ENCODE measurements around the gene NEK6. TPM values are rescaled to one million over a fixed set of nuclear protein-coding genes. Genes with fewer than 3 reads are reported as not detected.
A peak's percentile ranks its signal among the peaks of the same experiment; 100 is the strongest.

Gene NEK6
- polyA plus RNA-seq, 2 donors = 1.7 to 2.3 TPM

DNA sequence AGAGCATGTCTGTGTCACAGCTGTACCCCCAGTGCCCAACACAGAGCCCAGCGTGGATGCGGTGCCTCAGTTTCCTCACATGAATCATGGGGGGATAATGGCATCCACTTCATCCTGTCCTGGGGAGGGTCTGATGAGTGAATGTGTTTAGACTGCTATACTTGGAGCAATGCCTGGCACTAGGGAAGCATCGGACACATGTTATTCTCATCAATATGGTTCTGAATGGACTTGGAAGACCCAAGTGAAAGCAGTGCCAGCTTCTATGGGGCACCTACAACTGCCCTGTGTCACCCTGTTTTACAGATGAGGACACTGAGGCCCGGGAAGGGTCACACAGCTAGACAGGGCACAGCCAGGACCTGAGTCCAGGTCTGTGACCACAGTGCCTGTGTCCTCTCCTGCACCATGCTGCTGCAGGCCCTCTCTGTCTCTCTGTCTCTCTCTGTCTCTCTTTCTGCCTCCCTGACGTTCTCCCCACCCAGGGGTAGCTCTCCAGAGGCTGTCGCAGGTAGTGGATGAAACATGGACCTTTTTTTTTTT lies 42.3 kb upstream of the NEK6 start:
- peaks cover 0 to 17% of the 10 kb centered on the region in 2 donors for H3K4me1 ChIP-seq (ENCODE audit: control insufficient read depth in 2 of 2, insufficient read depth in 2 of 2, low read length in 1 of 2)
- no peak overlapping the region for H3K27ac ChIP-seq (ENCODE audit: low read depth in 2 of 2, low read length in 1 of 2)
- no peaks in the 10 kb centered on the region for H3K36me3 ChIP-seq (ENCODE audit: control insufficient read depth in 2 of 2, insufficient read depth in 2 of 2, low read length in 1 of 2)
- H3K27me3 ChIP-seq (ENCODE audit: control insufficient read depth in 1 of 2, insufficient read depth in 2 of 2, low read length in 2 of 2) = no peaks in the 10 kb centered on the region
- no peaks in the 10 kb centered on the region for H3K9me3 ChIP-seq (ENCODE audit: control insufficient read depth in 2 of 2, insufficient read depth in 1 of 2, low read depth in 1 of 2, low read length in 1 of 2)
- 84 to 86% methylated on average over 6 of the region's 6 CpGs for WGBS, 2 donors
- no peak overlapping the region for H3K4me3 ChIP-seq (ENCODE audit: low read depth in 1 of 2, low read length in 2 of 2)

- no peaks in the 10 kb centered on the region for H3K36me3 ChIP-seq (ENCODE audit: control insufficient read depth in 2 of 2, insufficient read depth in 2 of 2, low read length in 1 of 2)
- peaks cover 0 to 17% of the 10 kb centered on the region in 2 donors for H3K4me1 ChIP-seq (ENCODE audit: control insufficient read depth in 2 of 2, insufficient read depth in 2 of 2, low read length in 1 of 2)
- no peaks in the 10 kb centered on the region for H3K27me3 ChIP-seq (ENCODE audit: control insufficient read depth in 1 of 2, insufficient read depth in 2 of 2, low read length in 2 of 2)
- no peak overlapping the region for H3K4me3 ChIP-seq (ENCODE audit: low read depth in 1 of 2, low read length in 2 of 2)
- WGBS, 2 donors = 95 to 96% methylated on average over 15 of the region's 15 CpGs
- no peak overlapping the region for H3K27ac ChIP-seq (ENCODE audit: low read depth in 2 of 2, low read length in 1 of 2)
- no peaks in the 10 kb centered on the region for H3K9me3 ChIP-seq (ENCODE audit: control insufficient read depth in 2 of 2, insufficient read depth in 1 of 2, low read depth in 1 of 2, low read length in 1 of 2)
Measured at GRCh38 chr9:124215956-124216355, 41.8 kb upstream of the NEK6 start.

GRCh38 chr9:124216474-124217176 lies 41.1 kb upstream of the NEK6 start:
- Histone ChIP-seq H3K9me3 (ENCODE audit: control insufficient read depth in 2 of 2, insufficient read depth in 1 of 2, low read depth in 1 of 2, low read length in 1 of 2) (no peaks in the 10 kb centered on the region), H3K27me3 (ENCODE audit: control insufficient read depth in 1 of 2, insufficient read depth in 2 of 2, low read length in 2 of 2) (no peaks in the 10 kb centered on the region), H3K27ac (ENCODE audit: low read depth in 2 of 2, low read length in 1 of 2) (peak overlapping the region in 1 of 2 donors; percentile 28), H3K4me1 (ENCODE audit: control insufficient read depth in 2 of 2, insufficient read depth in 2 of 2, low read length in 1 of 2) (peaks cover 0 to 17% of the 10 kb centered on the region in 2 donors), H3K36me3 (ENCODE audit: control insufficient read depth in 2 of 2, insufficient read depth in 2 of 2, low read length in 1 of 2) (no peaks in the 10 kb centered on the region), H3K4me3 (ENCODE audit: low read depth in 1 of 2, low read length in 2 of 2) (no peak overlapping the region)
- 64 to 74% methylated on average over 9 of the region's 9 CpGs for WGBS, 2 donors

DNA sequence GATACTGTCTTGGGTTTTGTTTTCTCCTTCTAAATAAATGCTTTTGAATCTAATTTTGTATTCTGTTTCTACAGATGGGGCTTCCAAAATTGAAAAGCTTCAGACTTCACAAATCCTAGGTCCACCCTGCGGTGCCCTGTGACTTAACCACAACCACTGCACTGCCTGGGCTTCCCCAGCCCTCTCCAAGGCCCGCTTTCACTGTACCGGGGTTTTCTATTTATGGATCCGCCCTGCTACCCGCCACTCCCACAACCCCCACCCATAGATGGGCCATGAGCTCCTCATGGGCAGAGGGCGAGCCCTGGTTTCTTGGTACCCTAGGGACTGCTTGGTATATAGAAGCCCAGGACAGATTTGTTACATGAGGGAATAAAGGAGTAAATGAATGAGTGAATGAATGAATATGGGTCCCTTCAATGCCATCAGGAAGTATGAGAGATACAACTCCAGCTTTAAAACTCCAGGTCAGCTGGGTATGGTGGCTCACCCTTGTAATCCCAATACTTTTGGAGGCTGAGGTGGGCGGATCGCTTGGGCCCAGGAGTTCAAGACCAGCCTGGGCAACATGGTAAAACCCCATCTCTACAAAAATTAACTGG lies 39.8 kb upstream of the NEK6 start:
- Histone ChIP-seq H3K36me3 (ENCODE audit: control insufficient read depth in 2 of 2, insufficient read depth in 2 of 2, low read length in 1 of 2) (no peaks in the 10 kb centered on the region), H3K4me3 (ENCODE audit: low read depth in 1 of 2, low read length in 2 of 2) (no peak overlapping the region), H3K4me1 (ENCODE audit: control insufficient read depth in 2 of 2, insufficient read depth in 2 of 2, low read length in 1 of 2) (peaks cover 2 to 22% of the 10 kb centered on the region in 2 donors), H3K9me3 (ENCODE audit: control insufficient read depth in 2 of 2, insufficient read depth in 1 of 2, low read depth in 1 of 2, low read length in 1 of 2) (no peaks in the 10 kb centered on the region), H3K27ac (ENCODE audit: low read depth in 2 of 2, low read length in 1 of 2) (no peak overlapping the region), H3K27me3 (ENCODE audit: control insufficient read depth in 1 of 2, insufficient read depth in 2 of 2, low read length in 2 of 2) (no peaks in the 10 kb centered on the region)
- 72 to 73% methylated on average over 8 of the region's 8 CpGs for WGBS, 2 donors

DNA sequence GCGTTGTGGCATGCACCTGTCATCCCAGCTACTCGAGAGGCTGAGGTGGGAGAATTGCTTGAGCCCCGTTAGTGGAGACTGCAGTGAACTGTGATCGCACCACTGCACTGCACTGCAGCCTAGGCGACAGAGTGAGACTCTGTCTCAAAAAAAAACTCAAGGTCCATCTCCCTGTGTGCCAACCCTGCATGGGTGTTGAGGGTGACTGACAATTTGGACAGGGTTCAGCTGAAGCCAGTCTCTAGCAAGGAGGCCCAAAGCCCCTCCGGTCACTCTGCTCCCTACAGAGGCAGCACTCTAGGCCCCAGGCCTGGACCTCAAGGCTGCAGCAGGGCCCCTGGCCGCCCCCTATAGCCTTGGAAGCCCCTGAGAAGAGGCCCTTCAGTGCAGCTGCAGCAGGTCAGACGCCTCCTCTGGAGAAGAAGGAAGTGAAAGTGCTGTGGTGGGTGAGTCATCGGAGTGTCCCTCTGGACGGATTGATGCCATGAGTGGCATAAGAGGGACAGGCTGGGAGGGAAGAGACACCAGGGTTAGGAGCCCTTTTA lies 39.2 kb upstream of the NEK6 start:
- Histone ChIP-seq H3K4me1 (ENCODE audit: control insufficient read depth in 2 of 2, insufficient read depth in 2 of 2, low read length in 1 of 2) (peaks cover 2 to 26% of the 10 kb centered on the region in 2 donors), H3K36me3 (ENCODE audit: control insufficient read depth in 2 of 2, insufficient read depth in 2 of 2, low read length in 1 of 2) (no peaks in the 10 kb centered on the region), H3K9me3 (ENCODE audit: control insufficient read depth in 2 of 2, insufficient read depth in 1 of 2, low read depth in 1 of 2, low read length in 1 of 2) (no peaks in the 10 kb centered on the region), H3K4me3 (ENCODE audit: low read depth in 1 of 2, low read length in 2 of 2) (no peak overlapping the region), H3K27ac (ENCODE audit: low read depth in 2 of 2, low read length in 1 of 2) (no peak overlapping the region), H3K27me3 (ENCODE audit: control insufficient read depth in 1 of 2, insufficient read depth in 2 of 2, low read length in 2 of 2) (no peaks in the 10 kb centered on the region)
- 70 to 74% methylated on average over 10 of the region's 10 CpGs for WGBS, 2 donors

GRCh38 chr9:124218987-124219461 lies 38.7 kb upstream of the NEK6 start:
- Histone ChIP-seq H3K9me3 (ENCODE audit: control insufficient read depth in 2 of 2, insufficient read depth in 1 of 2, low read depth in 1 of 2, low read length in 1 of 2) (no peaks in the 10 kb centered on the region), H3K4me3 (ENCODE audit: low read depth in 1 of 2, low read length in 2 of 2) (no peak overlapping the region), H3K27me3 (ENCODE audit: control insufficient read depth in 1 of 2, insufficient read depth in 2 of 2, low read length in 2 of 2) (no peaks in the 10 kb centered on the region), H3K4me1 (ENCODE audit: control insufficient read depth in 2 of 2, insufficient read depth in 2 of 2, low read length in 1 of 2) (peaks cover 2 to 23% of the 10 kb centered on the region in 2 donors), H3K27ac (ENCODE audit: low read depth in 2 of 2, low read length in 1 of 2) (no peak overlapping the region), H3K36me3 (ENCODE audit: control insufficient read depth in 2 of 2, insufficient read depth in 2 of 2, low read length in 1 of 2) (no peaks in the 10 kb centered on the region)
- 78 to 83% methylated on average over 1 to 2 of the region's 2 CpGs for WGBS, 2 donors

DNA sequence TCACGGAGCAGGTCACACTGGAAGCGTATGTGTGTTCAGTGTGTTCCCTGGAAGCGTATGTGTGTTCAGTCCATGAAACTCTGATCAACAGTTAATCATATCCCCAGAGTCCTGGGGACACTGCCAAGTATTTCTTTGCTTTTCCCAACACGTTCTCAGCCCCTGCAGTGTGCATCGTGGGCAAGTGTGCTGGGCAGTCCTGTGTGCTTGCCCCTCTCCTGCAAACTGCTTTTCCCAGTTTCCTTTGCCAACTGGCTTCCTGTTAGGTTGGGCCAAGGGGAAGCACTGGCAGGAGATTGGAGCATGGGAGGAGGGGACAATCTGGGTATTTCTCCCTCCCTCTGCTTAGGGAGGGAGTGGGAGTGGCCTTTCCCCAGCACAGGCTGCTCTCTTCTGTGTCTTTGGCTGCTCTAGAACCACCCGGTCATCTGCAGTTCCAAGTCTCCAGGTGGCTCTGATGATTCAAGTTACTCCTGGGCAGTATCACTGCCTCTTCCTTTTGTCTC lies 36.8 kb upstream of the NEK6 start:
- no peaks in the 10 kb centered on the region for H3K36me3 ChIP-seq (ENCODE audit: control insufficient read depth in 2 of 2, insufficient read depth in 2 of 2, low read length in 1 of 2)
- no peak overlapping the region for H3K27ac ChIP-seq (ENCODE audit: low read depth in 2 of 2, low read length in 1 of 2)
- H3K9me3 ChIP-seq (ENCODE audit: control insufficient read depth in 2 of 2, insufficient read depth in 1 of 2, low read depth in 1 of 2, low read length in 1 of 2) = no peaks in the 10 kb centered on the region
- H3K27me3 ChIP-seq (ENCODE audit: control insufficient read depth in 1 of 2, insufficient read depth in 2 of 2, low read length in 2 of 2) = no peaks in the 10 kb centered on the region
- H3K4me3 ChIP-seq (ENCODE audit: low read depth in 1 of 2, low read length in 2 of 2) = no peak overlapping the region
- 23 to 26% methylated on average over 6 of the region's 6 CpGs for WGBS, 2 donors
- peaks cover 2 to 17% of the 10 kb centered on the region in 2 donors for H3K4me1 ChIP-seq (ENCODE audit: control insufficient read depth in 2 of 2, insufficient read depth in 2 of 2, low read length in 1 of 2)

DNA sequence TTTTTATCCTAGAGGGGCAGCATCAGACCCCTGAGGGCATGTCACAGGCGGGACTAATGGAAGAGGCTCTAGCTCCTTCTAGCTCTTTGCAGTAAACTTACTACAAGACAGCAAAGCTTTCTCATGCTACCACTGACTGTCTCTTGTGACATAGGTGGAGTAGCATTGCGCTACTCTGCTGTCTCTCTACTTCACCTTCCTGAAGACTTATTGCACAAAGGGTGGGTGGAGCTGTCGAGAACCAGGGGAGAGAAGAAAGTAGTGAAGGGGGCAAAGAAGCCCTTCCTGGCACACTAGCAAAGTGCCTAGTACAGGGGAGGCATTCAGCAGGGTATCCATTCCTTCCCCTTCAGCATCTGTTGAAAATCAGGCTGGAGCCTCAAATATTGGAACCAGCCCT lies 36.1 kb upstream of the NEK6 start:
- Histone ChIP-seq H3K4me1 (ENCODE audit: control insufficient read depth in 2 of 2, insufficient read depth in 2 of 2, low read length in 1 of 2) (peaks cover 2 to 14% of the 10 kb centered on the region in 2 donors), H3K27ac (ENCODE audit: low read depth in 2 of 2, low read length in 1 of 2) (no peak overlapping the region), H3K27me3 (ENCODE audit: control insufficient read depth in 1 of 2, insufficient read depth in 2 of 2, low read length in 2 of 2) (no peaks in the 10 kb centered on the region), H3K9me3 (ENCODE audit: control insufficient read depth in 2 of 2, insufficient read depth in 1 of 2, low read depth in 1 of 2, low read length in 1 of 2) (no peaks in the 10 kb centered on the region), H3K36me3 (ENCODE audit: control insufficient read depth in 2 of 2, insufficient read depth in 2 of 2, low read length in 1 of 2) (no peaks in the 10 kb centered on the region), H3K4me3 (ENCODE audit: low read depth in 1 of 2, low read length in 2 of 2) (no peak overlapping the region)
- 92 to 94% methylated on average over 3 of the region's 3 CpGs for WGBS, 2 donors

GRCh38 chr9:124222109-124222508 lies 35.6 kb upstream of the NEK6 start:
- no peak overlapping the region for H3K4me3 ChIP-seq (ENCODE audit: low read depth in 1 of 2, low read length in 2 of 2)
- no peaks in the 10 kb centered on the region for H3K9me3 ChIP-seq (ENCODE audit: control insufficient read depth in 2 of 2, insufficient read depth in 1 of 2, low read depth in 1 of 2, low read length in 1 of 2)
- H3K27me3 ChIP-seq (ENCODE audit: control insufficient read depth in 1 of 2, insufficient read depth in 2 of 2, low read length in 2 of 2) = no peaks in the 10 kb centered on the region
- no peak overlapping the region for H3K27ac ChIP-seq (ENCODE audit: low read depth in 2 of 2, low read length in 1 of 2)
- H3K4me1 ChIP-seq (ENCODE audit: control insufficient read depth in 2 of 2, insufficient read depth in 2 of 2, low read length in 1 of 2) = peaks cover 2 to 14% of the 10 kb centered on the region in 2 donors
- H3K36me3 ChIP-seq (ENCODE audit: control insufficient read depth in 2 of 2, insufficient read depth in 2 of 2, low read length in 1 of 2) = no peaks in the 10 kb centered on the region
- 78 to 87% methylated on average over 4 of the region's 4 CpGs for WGBS, 2 donors

All from esophagus (tissue), 2 donors.